Dendritic cell treated with granulocyte-macrophage colony-stimulating factor and Interleukin-4, amounts not matched to agents 40 ng/mL and 50 ng/mL, for 4 days (primary cell): ENCODE results near the gene ORAI1.
"Not testable (repeated sequence)": the region's sequence is repeated elsewhere in the genome, so short reads cannot be mapped to it uniquely, and the experiment has no call there.

Source experiments
- H3K27ac Mint-ChIP-seq: one replicate; pipeline ENCODE4 v1.8.0; 2022; ENCODE audit warnings: mild to moderate bottlenecking, mixed read lengths
- H3K27me3 Mint-ChIP-seq: one replicate; pipeline ENCODE4 v1.8.0; 2022; ENCODE audit warnings: mild to moderate bottlenecking, mixed read lengths
- H3K36me3 Mint-ChIP-seq: one replicate; pipeline ENCODE4 v1.8.0; 2022; ENCODE audit warnings: low read depth, mixed read lengths
- H3K4me1 Mint-ChIP-seq: one replicate; pipeline ENCODE4 v1.8.0; 2022; ENCODE audit warnings: low read depth, mixed read lengths
- H3K4me3 Mint-ChIP-seq: one replicate; pipeline ENCODE4 v1.8.0; 2022; ENCODE audit warnings: mild to moderate bottlenecking, moderate library complexity, mixed read lengths
- H3K9me3 Mint-ChIP-seq: one replicate; pipeline ENCODE4 v1.8.0; 2022; ENCODE audit warnings: mixed read lengths
- intact Hi-C: fragments of 100-400 bp; cut with micrococcal nuclease; formaldehyde crosslinking; loops from one replicate; pipeline ENCODE4 v1.15.0; 2022

Gene ORAI1

GRCh38 chr12:121626087-121626852, at the start of gene ORAI1:
TSS of gene ORAI1 (plus strand) at chr12:121626530.
- H3K27ac Mint-ChIP-seq: peak within 1 kb of the TSS; percentile 89
- no peaks in the 10 kb centered on the region for H3K27me3 Mint-ChIP-seq
- intact Hi-C loops: loop anchor here (2.0 to 5.0 kb wide), 4 partner anchors 36 to 73 kb away; partner anchors contain the start of gene KDM2B
- H3K4me3 Mint-ChIP-seq: peak within 1 kb of the TSS; percentile 94
- H3K4me1 Mint-ChIP-seq: peaks cover 53% of the 10 kb centered on the region
- H3K9me3 Mint-ChIP-seq: no peaks in the 10 kb centered on the region
- peaks cover 32% of the 10 kb centered on the region for H3K36me3 Mint-ChIP-seq

- Mint-ChIP-seq H3K4me3 (peak overlapping the region; percentile 86), H3K9me3 (no peaks in the 10 kb centered on the region), H3K36me3 (peaks cover 44% of the 10 kb centered on the region), H3K4me1 (peaks cover 66% of the 10 kb centered on the region), H3K27me3 (no peaks in the 10 kb centered on the region), H3K27ac (peak overlapping the region; percentile 98)
- intact Hi-C loops: loop anchor here (1.0 kb wide), 1 partner anchor 14 kb away; no protein-coding TSS in a partner anchor
Observed at GRCh38 chr12:121576851-121577391, 49.4 kb upstream of the ORAI1 start.

- H3K4me3 Mint-ChIP-seq: peak overlapping the region; percentile 86
- intact Hi-C loops: loop anchor here (1.0 kb wide), 1 partner anchor 14 kb away; no protein-coding TSS in a partner anchor
- no peaks in the 10 kb centered on the region for H3K9me3 Mint-ChIP-seq
- peak overlapping the region; percentile 98 for H3K27ac Mint-ChIP-seq
- H3K4me1 Mint-ChIP-seq: peaks cover 64% of the 10 kb centered on the region
- H3K27me3 Mint-ChIP-seq: no peaks in the 10 kb centered on the region
- H3K36me3 Mint-ChIP-seq: peaks cover 37% of the 10 kb centered on the region
Observed at GRCh38 chr12:121577443-121578180, 48.7 kb upstream of the ORAI1 start.

- peak overlapping the region; percentile 86 for H3K4me3 Mint-ChIP-seq
- peaks cover 71% of the 10 kb centered on the region for H3K4me1 Mint-ChIP-seq
- intact Hi-C loops: no loop called here
Observed at GRCh38 chr12:121578230-121579189, 47.8 kb upstream of the ORAI1 start.

GRCh38 chr12:121579190-121579791, 47.0 kb upstream of the ORAI1 start:
- no peaks in the 10 kb centered on the region for H3K27me3 Mint-ChIP-seq
- no peaks in the 10 kb centered on the region for H3K9me3 Mint-ChIP-seq
- H3K36me3 Mint-ChIP-seq: peaks cover 20% of the 10 kb centered on the region
- H3K4me3 Mint-ChIP-seq: peak overlapping the region; percentile 86
- peaks cover 64% of the 10 kb centered on the region for H3K4me1 Mint-ChIP-seq
- peak overlapping the region; percentile 98 for H3K27ac Mint-ChIP-seq
- intact Hi-C loops: no loop called here

More at GRCh38 chr12:121578230-121579189, 47.8 kb upstream of the ORAI1 start:
- Mint-ChIP-seq H3K36me3 (peaks cover 28% of the 10 kb centered on the region), H3K9me3 (no peaks in the 10 kb centered on the region), H3K27ac (peak overlapping the region; percentile 98), H3K27me3 (no peaks in the 10 kb centered on the region)

- Mint-ChIP-seq H3K4me1 (peaks cover 56% of the 10 kb centered on the region), H3K36me3 (peaks cover 11% of the 10 kb centered on the region)
Observed at GRCh38 chr12:121579981-121580868, 46.1 kb upstream of the ORAI1 start.

GRCh38 chr12:121580959-121581685, 45.2 kb upstream of the ORAI1 start, which contains the start of gene KDM2B:
TSS of gene KDM2B (minus strand) at chr12:121581023. CDS start at chr12:121580911, 112 bp downstream.
- intact Hi-C loops: loop anchor here (5.0 kb wide), 1 partner anchor 46 kb away; the partner anchor contains the start of gene ORAI1
- Mint-ChIP-seq H3K36me3 (peaks cover 2% of the 10 kb centered on the region), H3K27me3 (no peaks in the 10 kb centered on the region), H3K27ac (peak within 1 kb of the TSS; percentile 98), H3K4me1 (peaks cover 47% of the 10 kb centered on the region), H3K4me3 (peak within 1 kb of the TSS; percentile 86), H3K9me3 (no peaks in the 10 kb centered on the region)

More at GRCh38 chr12:121579981-121580868, 46.1 kb upstream of the ORAI1 start:
- Mint-ChIP-seq H3K27me3 (no peaks in the 10 kb centered on the region), H3K4me3 (peak overlapping the region; percentile 86), H3K9me3 (no peaks in the 10 kb centered on the region), H3K27ac (peak overlapping the region; percentile 98)
- intact Hi-C loops: loop anchor here (5.0 kb wide), 1 partner anchor 47 kb away; the partner anchor contains the start of gene ORAI1

- H3K36me3 Mint-ChIP-seq: no peaks in the 10 kb centered on the region
- peak overlapping the region; percentile 98 for H3K27ac Mint-ChIP-seq
- H3K4me3 Mint-ChIP-seq: peak overlapping the region; percentile 86
- peaks cover 40% of the 10 kb centered on the region for H3K4me1 Mint-ChIP-seq
- H3K27me3 Mint-ChIP-seq: no peaks in the 10 kb centered on the region
- H3K9me3 Mint-ChIP-seq: no peaks in the 10 kb centered on the region
- intact Hi-C loops: loop anchor here (5.0 kb wide), 1 partner anchor 45 kb away; the partner anchor contains the start of gene ORAI1
Observed at GRCh38 chr12:121581686-121582429, 44.5 kb upstream of the ORAI1 start.

GRCh38 chr12:121582583-121583333, 43.6 kb upstream of the ORAI1 start:
- no peaks in the 10 kb centered on the region for H3K36me3 Mint-ChIP-seq
- H3K4me3 Mint-ChIP-seq: peak overlapping the region; percentile 51
- peak overlapping the region; percentile 98 for H3K27ac Mint-ChIP-seq
- H3K9me3 Mint-ChIP-seq: no peaks in the 10 kb centered on the region
- H3K4me1 Mint-ChIP-seq: peaks cover 31% of the 10 kb centered on the region
- intact Hi-C loops: loop anchor here (5.0 kb wide), 1 partner anchor 45 kb away; the partner anchor contains the start of gene ORAI1
- H3K27me3 Mint-ChIP-seq: no peaks in the 10 kb centered on the region

- not testable (repeated sequence) for H3K36me3 Mint-ChIP-seq, H3K9me3 Mint-ChIP-seq, H3K4me3 Mint-ChIP-seq, H3K27me3 Mint-ChIP-seq, H3K27ac Mint-ChIP-seq
- H3K4me1 Mint-ChIP-seq: peaks cover 25% of the 10 kb centered on the region
- intact Hi-C loops: loop anchor here (5.0 kb wide), 1 partner anchor 44 kb away; the partner anchor contains the start of gene ORAI1
Observed at GRCh38 chr12:121583334-121583661, 43.0 kb upstream of the ORAI1 start.
